ENCODE measurements around the gene FBLN1.

DNA sequence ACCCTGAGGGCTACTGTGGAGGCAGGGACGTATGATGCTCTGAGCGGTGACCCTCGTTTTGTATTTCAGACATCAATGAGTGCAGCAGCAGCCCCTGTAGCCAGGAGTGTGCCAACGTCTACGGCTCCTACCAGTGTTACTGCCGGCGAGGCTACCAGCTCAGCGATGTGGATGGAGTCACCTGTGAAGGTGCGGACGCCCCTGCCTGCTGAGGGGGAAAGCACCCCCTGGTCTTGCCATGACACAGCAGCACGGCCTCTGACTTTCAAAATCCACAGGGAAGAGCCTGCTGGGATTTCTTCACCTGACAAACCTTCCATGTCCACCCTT lies 44.3 kb downstream of the FBLN1 start:
- TF ChIP-seq EZH2 (IDR thresholded peaks at IDR 0.05): no peak
- TF ChIP-seq TCF7L2 (IDR thresholded peaks at IDR 0.05; ENCODE audit: borderline replicate concordance, extremely low read depth, insufficient read depth, insufficient read length): no peak
- TF ChIP-seq CTCF (IDR thresholded peaks at IDR 0.05 in 2 of 3, conservative IDR thresholded peaks at IDR 0.05 in 1 of 3; ENCODE audit: borderline replicate concordance in 1 of 3, insufficient read depth in 1 of 3, low read depth in 2 of 3, low read length in 2 of 3): no peak
- TF ChIP-seq REST (IDR thresholded peaks at IDR 0.05; ENCODE audit: low read depth): no peak
- TF ChIP-seq, protein P1, sequence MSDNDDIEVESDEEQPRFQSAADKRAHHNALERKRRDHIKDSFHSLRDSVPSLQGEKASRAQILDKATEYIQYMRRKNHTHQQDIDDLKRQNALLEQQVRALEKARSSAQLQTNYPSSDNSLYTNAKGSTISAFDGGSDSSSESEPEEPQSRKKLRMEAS (IDR thresholded peaks at IDR 0.05): no peak
- no peak for TF ChIP-seq POLR2AphosphoS5 (IDR thresholded peaks at IDR 0.05; ENCODE audit: low read depth, low read length)
- no peak for TF ChIP-seq JUND (IDR thresholded peaks at IDR 0.05)
- no peak for TF ChIP-seq SP1 (IDR thresholded peaks at IDR 0.05; ENCODE audit: low read depth)
- TF ChIP-seq POLR2A (IDR thresholded peaks at IDR 0.05; ENCODE audit: borderline replicate concordance, extremely low read depth, insufficient read depth, insufficient read length): no peak
- no peak for TF ChIP-seq CEBPB (IDR thresholded peaks at IDR 0.05; ENCODE audit: low read depth)
- TF ChIP-seq, protein P2, sequence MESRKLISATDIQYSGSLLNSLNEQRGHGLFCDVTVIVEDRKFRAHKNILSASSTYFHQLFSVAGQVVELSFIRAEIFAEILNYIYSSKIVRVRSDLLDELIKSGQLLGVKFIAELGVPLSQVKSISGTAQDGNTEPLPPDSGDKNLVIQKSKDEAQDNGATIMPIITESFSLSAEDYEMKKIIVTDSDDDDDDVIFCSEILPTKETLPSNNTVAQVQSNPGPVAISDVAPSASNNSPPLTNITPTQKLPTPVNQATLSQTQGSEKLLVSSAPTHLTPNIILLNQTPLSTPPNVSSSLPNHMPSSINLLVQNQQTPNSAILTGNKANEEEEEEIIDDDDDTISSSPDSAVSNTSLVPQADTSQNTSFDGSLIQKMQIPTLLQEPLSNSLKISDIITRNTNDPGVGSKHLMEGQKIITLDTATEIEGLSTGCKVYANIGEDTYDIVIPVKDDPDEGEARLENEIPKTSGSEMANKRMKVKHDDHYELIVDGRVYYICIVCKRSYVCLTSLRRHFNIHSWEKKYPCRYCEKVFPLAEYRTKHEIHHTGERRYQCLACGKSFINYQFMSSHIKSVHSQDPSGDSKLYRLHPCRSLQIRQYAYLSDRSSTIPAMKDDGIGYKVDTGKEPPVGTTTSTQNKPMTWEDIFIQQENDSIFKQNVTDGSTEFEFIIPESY (IDR thresholded peaks at IDR 0.05; ENCODE audit: extremely low read depth, insufficient replicate concordance, low read length): no peak

All from HCT116 (cell line).